ENCODE results near the gene GBE1.
"Not testable (repeated sequence)": the region's sequence is repeated elsewhere in the genome, so short reads cannot be mapped to it uniquely, and the experiment has no call there.

GBE1 gene

GRCh38 chr3:81753416-81754027 is 7.9 kb downstream of the GBE1 start:
- DNase-seq (ENCODE audit: low read depth in 3 of 3) = no peak

GRCh38 chr3:81752604-81753003 is 8.8 kb downstream of the GBE1 start:
- DNase-seq (ENCODE audit: low read depth in 3 of 3) = no peak

- no peak for DNase-seq (ENCODE audit: low read depth in 3 of 3)
Measured at GRCh38 chr3:81749265-81749664, 12.2 kb downstream of the GBE1 start.

GRCh38 chr3:81747280-81747679 is 14.2 kb downstream of the GBE1 start:
- not testable (repeated sequence) for DNase-seq (ENCODE audit: low read depth in 3 of 3)

- no peak for DNase-seq (ENCODE audit: low read depth in 3 of 3)
Measured at GRCh38 chr3:81744366-81744765, 17.1 kb downstream of the GBE1 start.

- DNase-seq (ENCODE audit: low read depth in 3 of 3) = no peak
Measured at GRCh38 chr3:81743096-81744025, 18.1 kb downstream of the GBE1 start.

DNA sequence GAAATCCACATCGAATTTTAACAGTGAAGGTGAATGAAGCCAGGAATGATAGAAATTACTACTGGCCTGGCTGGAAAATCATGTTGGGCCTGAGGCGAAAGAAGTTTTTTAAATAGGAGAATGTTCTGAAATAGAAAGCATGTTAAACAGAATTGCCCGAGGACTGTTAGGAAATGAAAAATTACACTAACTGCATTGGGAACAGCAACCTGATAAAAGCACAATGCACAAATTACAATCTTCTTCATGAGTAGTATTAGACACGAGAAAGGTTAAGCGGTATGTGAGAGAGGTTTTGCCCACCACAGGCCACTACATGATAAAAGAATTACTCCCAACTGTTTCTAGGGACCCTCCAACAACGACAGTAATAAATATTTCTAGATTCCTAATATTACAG is 18.9 kb downstream of the GBE1 start:
- no peak for DNase-seq (ENCODE audit: low read depth in 3 of 3)

GRCh38 chr3:81741216-81741615 is 20.2 kb downstream of the GBE1 start:
- DNase-seq (ENCODE audit: low read depth in 3 of 3) = no peak

GRCh38 chr3:81740731-81741130 is 20.7 kb downstream of the GBE1 start:
- DNase-seq (ENCODE audit: low read depth in 3 of 3) = no peak

- DNase-seq (ENCODE audit: low read depth in 3 of 3) = no peak
Measured at GRCh38 chr3:81735334-81735733, 26.1 kb downstream of the GBE1 start.

GRCh38 chr3:81734742-81735141 is 26.7 kb downstream of the GBE1 start:
- no peak for DNase-seq (ENCODE audit: low read depth in 3 of 3)

GRCh38 chr3:81732642-81733041 is 28.8 kb downstream of the GBE1 start:
- DNase-seq (ENCODE audit: low read depth in 3 of 3) = no peak

GRCh38 chr3:81728766-81729544 is 32.5 kb downstream of the GBE1 start:
- no peak for DNase-seq (ENCODE audit: low read depth in 3 of 3)

- DNase-seq (ENCODE audit: low read depth in 3 of 3) = no peak
Measured at GRCh38 chr3:81726735-81727134, 34.7 kb downstream of the GBE1 start.

GRCh38 chr3:81726132-81726531 is 35.3 kb downstream of the GBE1 start:
- no peak for DNase-seq (ENCODE audit: low read depth in 3 of 3)

DNA sequence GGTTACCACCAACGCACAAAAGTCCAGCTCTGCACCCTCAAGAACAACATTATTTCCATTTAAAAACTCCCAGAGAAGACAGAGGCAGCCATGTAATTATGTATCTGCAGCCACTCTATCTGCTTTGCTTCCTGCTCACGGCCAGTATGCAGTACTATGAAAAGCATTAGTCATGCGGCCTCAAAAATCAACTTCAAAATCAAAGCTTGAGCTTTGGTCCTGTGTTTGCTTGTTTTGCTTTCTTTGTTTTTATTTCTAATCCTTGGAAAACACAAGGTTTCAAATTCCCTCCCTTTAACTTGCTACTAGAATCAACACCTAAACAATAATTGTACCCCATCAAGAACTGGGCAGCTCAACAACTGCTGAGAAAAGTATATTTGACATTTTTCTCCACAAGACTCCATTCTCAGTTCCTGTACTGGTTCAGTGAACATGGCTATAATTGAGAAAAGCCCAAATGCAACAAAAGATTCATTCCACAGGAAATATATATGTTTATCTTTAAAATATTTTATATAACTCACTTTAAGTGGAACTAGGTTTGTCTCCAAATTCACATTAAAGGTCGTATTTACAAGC is 37.6 kb downstream of the GBE1 start:
- DNase-seq (ENCODE audit: low read depth in 3 of 3) = no peak

GRCh38 chr3:81718311-81718710 is 43.1 kb downstream of the GBE1 start:
- DNase-seq (ENCODE audit: low read depth in 3 of 3) = no peak

DNA sequence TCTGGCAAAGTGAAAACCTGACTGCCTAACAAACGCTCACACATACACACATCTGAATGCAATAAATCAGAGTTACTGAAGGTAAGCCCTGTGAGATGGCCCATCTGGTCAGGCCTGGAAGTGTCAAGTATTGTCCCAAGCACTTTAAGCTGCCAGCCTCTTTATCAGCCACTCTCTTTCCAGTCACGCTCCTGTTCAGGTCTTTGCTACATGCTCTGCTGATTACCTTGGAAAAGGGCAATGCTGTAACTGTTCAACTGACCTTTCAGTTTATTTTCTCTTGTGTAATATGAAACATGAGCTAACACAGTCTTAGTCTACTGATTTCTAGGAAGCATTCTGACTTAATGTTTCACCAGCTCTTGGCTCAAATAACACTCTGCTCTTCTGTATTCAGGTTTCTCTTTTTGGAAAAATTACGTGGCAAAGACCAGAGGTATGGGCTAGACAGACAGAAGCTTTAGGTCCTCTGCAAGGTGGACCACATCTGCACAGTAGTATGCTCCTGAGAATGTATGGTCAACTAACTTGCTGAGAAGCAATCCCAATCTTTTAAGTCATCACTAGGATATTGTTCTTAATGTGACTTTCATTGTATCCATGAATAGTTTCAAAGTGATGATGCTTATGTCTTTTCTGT is 44.5 kb downstream of the GBE1 start:
- no peak for DNase-seq (ENCODE audit: low read depth in 3 of 3)

GRCh38 chr3:81713031-81713430 is 48.4 kb downstream of the GBE1 start:
- DNase-seq (ENCODE audit: low read depth in 3 of 3) = no peak

DNA sequence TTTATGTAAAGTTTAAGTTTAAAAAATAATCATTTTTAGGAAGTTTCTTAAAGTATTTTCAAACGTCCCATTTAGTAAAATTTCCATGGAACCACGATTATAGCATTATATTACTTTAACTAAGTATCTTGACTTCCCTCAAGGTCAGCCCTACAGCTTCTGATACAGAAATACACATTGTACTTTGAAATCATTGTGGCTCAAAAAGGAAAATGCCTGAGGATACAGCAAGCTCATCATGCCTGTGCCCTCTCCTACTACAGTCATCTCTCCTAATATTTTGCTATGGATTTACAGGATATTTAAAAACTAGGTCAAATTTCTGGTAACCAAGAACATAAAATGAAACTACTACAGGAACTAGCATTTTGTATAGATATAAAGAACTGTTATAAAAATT is 51.8 kb downstream of the GBE1 start:
- no peak for DNase-seq (ENCODE audit: low read depth in 3 of 3)

DNA sequence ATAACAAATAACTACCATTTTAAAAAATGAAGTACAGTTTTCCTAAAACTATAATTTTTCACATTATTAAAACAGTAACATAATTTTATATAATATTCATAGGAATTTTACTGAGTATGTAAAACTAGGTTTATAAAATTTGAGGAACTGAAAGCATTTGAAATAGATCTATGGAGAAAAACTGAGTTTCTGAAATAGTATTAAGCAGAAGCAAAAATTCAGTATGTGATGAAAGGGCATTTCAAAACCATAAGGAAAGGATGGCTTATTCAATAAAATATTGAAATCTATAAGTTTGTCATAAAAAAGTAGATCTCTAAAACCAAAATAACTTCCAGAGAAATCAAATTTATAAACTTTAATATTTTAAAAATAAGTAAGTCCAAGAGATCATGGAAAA is 53.4 kb downstream of the GBE1 start:
- no peak for DNase-seq (ENCODE audit: low read depth in 3 of 3)

DNA sequence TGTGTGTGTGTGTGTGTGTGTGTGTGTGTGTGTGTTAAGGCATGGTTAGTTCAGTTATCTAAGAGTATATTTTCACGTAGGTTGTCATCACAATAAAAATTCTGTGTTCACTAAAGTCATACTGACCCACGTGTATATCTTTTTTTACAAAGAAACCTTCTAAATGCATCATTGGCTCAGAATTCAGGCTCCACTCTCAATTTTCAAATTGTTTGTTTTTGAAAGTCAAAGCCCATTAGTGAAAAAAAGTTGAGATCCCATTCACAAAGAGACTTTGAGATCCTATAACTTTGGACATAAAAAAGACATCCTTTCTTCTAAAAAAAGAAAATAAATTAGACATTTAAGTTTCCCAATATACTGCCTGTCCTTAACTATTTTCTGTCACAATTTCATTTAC is 59.3 kb downstream of the GBE1 start:
- no peak for DNase-seq (ENCODE audit: low read depth in 3 of 3)

Measured in stimulated activated CD4-positive, alpha-beta T cell treated with anti-CD3 and anti-CD28 coated beads, TNF-alpha, amount 100 ng/mL, for 24 hours (primary cell).